IMR-90 (cell line): ENCODE data around the gene PPP1R12B. TPM values are rescaled to one million over a fixed set of nuclear protein-coding genes. Genes with fewer than 3 reads are reported as not detected.

Experiments
- ATAC-seq: fragments of 200-7000 bp; cut with Tn5 transposase; 2 replicates; pipeline ENCODE4 v1.9.1; 2020; ENCODE audit warnings: low read depth, mild to moderate bottlenecking, moderate library complexity
- BruUV-seq: library from RNA; stranded (reverse); fragments of 400-500 nt; replicated peaks from 2 replicates; lab custom pipeline; 2021; lab: Mats Ljungman, UMichigan
- CTCF ChIA-PET: fragments of 300-600 bp; formaldehyde crosslinking; extraction: SDS; loops from one replicate; lab custom pipeline; 2021; ENCODE audit warnings: antibody characterized with exemption; lab: Yijun Ruan, JAX
- POLR2A ChIA-PET: fragments of 300-600 bp; sonication (Branson Sonifier 250); formaldehyde crosslinking; loops from one replicate; lab custom pipeline; 2022; ENCODE audit warnings: antibody characterized with exemption; ENCODE audit not compliant: unreplicated experiment; lab: Charles Lee
- DNase-seq: peaks from one replicate; pipeline ENCODE4 v3.0.0; 2013
- H2AFZ ChIP-seq: replicated peaks from 2 replicates; pipeline ENCODE3; 2013; ENCODE audit warnings: low read length, mild to moderate bottlenecking; ENCODE audit not compliant: poor library complexity
- H2AK5ac ChIP-seq: 2 replicates; pipeline ENCODE4 v1.6.1; 2013; ENCODE audit warnings: low read depth, low read length, inconsistent platforms
- H2AK9ac ChIP-seq: replicated peaks from 2 replicates; pipeline ENCODE3; 2013; ENCODE audit warnings: mild to moderate bottlenecking, low read depth, low read length, moderate library complexity; ENCODE audit not compliant: poor library complexity
- H2BK120ac ChIP-seq: 2 replicates; pipeline ENCODE4 v1.6.1; 2013; ENCODE audit warnings: low read depth, low read length, inconsistent platforms
- H2BK15ac ChIP-seq: 3 replicates; pipeline ENCODE4 v1.6.1; 2013; ENCODE audit warnings: low read depth, low read length, inconsistent platforms
- H2BK20ac ChIP-seq: 2 replicates; pipeline ENCODE4 v1.6.1; 2013; ENCODE audit warnings: low read depth, mild to moderate bottlenecking, inconsistent platforms, low read length, moderate library complexity
- H2BK5ac ChIP-seq: 2 replicates; pipeline ENCODE4 v1.6.1; 2013; ENCODE audit warnings: mild to moderate bottlenecking, low read depth, low read length, inconsistent platforms; ENCODE audit not compliant: poor library complexity, severe bottlenecking
- H3K14ac ChIP-seq: replicated peaks from 2 replicates; pipeline ENCODE4 v1.6.1; 2013; ENCODE audit warnings: low read depth, low read length, inconsistent platforms
- H3K18ac ChIP-seq: 2 replicates; pipeline ENCODE4 v1.6.1; 2013; ENCODE audit warnings: low read depth, low read length, control low read depth
- H3K23ac ChIP-seq: 2 replicates; pipeline ENCODE4 v1.6.1; 2013; ENCODE audit warnings: low read depth, low read length, inconsistent platforms
- H3K27ac ChIP-seq: 2 replicates; pipeline ENCODE4 v1.5.1; 2013; ENCODE audit warnings: mild to moderate bottlenecking, control low read depth, low read length; ENCODE audit not compliant: insufficient read depth
- H3K27me3 ChIP-seq: 2 replicates; pipeline ENCODE4 v1.6.1; 2013; ENCODE audit warnings: low read length; ENCODE audit not compliant: control insufficient read depth, insufficient read depth
- H3K36me3 ChIP-seq: 2 replicates; pipeline ENCODE4 v1.6.1; 2013; ENCODE audit warnings: low read length, mixed read lengths; ENCODE audit not compliant: control insufficient read depth, insufficient read depth
- H3K4ac ChIP-seq: 2 replicates; pipeline ENCODE4 v1.6.1; 2013; ENCODE audit warnings: low read depth, low read length, inconsistent platforms
- H3K4me1 ChIP-seq: 2 replicates; pipeline ENCODE4 v1.6.1; 2013; ENCODE audit warnings: low read length, mixed read lengths; ENCODE audit not compliant: control insufficient read depth, insufficient read depth
- H3K4me2 ChIP-seq: 2 replicates; pipeline ENCODE4 v1.6.1; 2013; ENCODE audit warnings: low read depth, mild to moderate bottlenecking, control low read depth, low read length, moderate library complexity
- H3K4me3 ChIP-seq: 2 replicates; pipeline ENCODE4 v1.5.1; 2013; ENCODE audit warnings: low read depth, mild to moderate bottlenecking, control low read depth, low read length, moderate library complexity; ENCODE audit not compliant: insufficient read depth
- H3K56ac ChIP-seq: 2 replicates; pipeline ENCODE4 v1.6.1; 2013; ENCODE audit warnings: low read length, inconsistent platforms; ENCODE audit not compliant: insufficient read depth; ENCODE audit errors: extremely low read depth
- H3K79me1 ChIP-seq, 2 experiments: 2 replicates each; pipeline ENCODE4 v1.6.1; 2013; ENCODE audit warnings: low read length in 2 of 2, inconsistent platforms in 1 of 2, low read depth in 1 of 2
- H3K9ac ChIP-seq: 2 replicates; pipeline ENCODE4 v1.6.1; 2013; ENCODE audit warnings: low read depth, low read length, control low read depth
- H3K9me1 ChIP-seq: 2 replicates; pipeline ENCODE4 v1.6.1; 2013; ENCODE audit warnings: low read length, inconsistent platforms; ENCODE audit not compliant: insufficient read depth
- H3K9me3 ChIP-seq: 2 replicates; pipeline ENCODE4 v1.6.1; 2013; ENCODE audit warnings: low read length; ENCODE audit not compliant: control insufficient read depth, insufficient read depth
- H4K20me1 ChIP-seq: 2 replicates; pipeline ENCODE4 v1.6.1; 2013; ENCODE audit warnings: low read length, inconsistent platforms; ENCODE audit not compliant: insufficient read depth
- H4K5ac ChIP-seq: 2 replicates; pipeline ENCODE4 v1.6.1; 2013; ENCODE audit warnings: mild to moderate bottlenecking, low read depth, low read length, control low read depth
- H4K8ac ChIP-seq, 2 experiments: 2 replicates each; pipeline ENCODE4 v1.6.1; 2013; ENCODE audit warnings: low read depth in 2 of 2, low read length in 2 of 2, control low read depth in 1 of 2, inconsistent platforms in 1 of 2
- H4K91ac ChIP-seq: 2 replicates; pipeline ENCODE4 v1.6.1; 2013; ENCODE audit warnings: low read depth, low read length, inconsistent platforms; ENCODE audit not compliant: insufficient read depth
- BHLHE40 ChIP-seq: fragments of 150-350 bp; IDR thresholded peaks from 2 replicates; pipeline ENCODE4 v1.6.1; 2016; ENCODE audit warnings: mild to moderate bottlenecking, low read depth, low read length
- MAFK ChIP-seq: IDR thresholded peaks from 2 replicates; pipeline ENCODE4 v1.6.1; 2012; ENCODE audit warnings: low read depth, low read length, improper control_type of control experiment
- RAD21 ChIP-seq: IDR thresholded peaks from 2 replicates; pipeline ENCODE4 v1.6.1; 2012; ENCODE audit warnings: low read length, improper control_type of control experiment
- WGBS, 2 experiments: methylation state at CpG; one replicate each; pipeline versions ENCODE4 v1.1.5 to v1.1.7; 2013; ENCODE audit warnings: missing lambda C conversion rate in 2 of 2; ENCODE audit not compliant: insufficient read length in 1 of 2; ENCODE audit errors: extremely low coverage in 2 of 2; 5-methylcytosine and 5-hydroxymethylcytosine counted together
- dilution Hi-C: fragments of 300-500 bp; cut with HindIII; formaldehyde crosslinking; loops from one replicate; pipeline ENCODE4 v1.14.3; 2018; ENCODE audit warnings: low sequenced_read_pairs; ENCODE audit not compliant: unreplicated experiment
- in situ Hi-C: fragments of 300-500 bp; cut with MboI; formaldehyde crosslinking; loops from 3 replicates; pipeline ENCODE4 v1.14.3; 2019; ENCODE audit warnings: low sequenced_read_pairs, inconsistent platforms, mixed read lengths
- intact Hi-C: fragments of 100-400 bp; cut with micrococcal nuclease; formaldehyde crosslinking; loops from 2 replicates; pipeline ENCODE4 v1.10.0; 2022
- polyA plus RNA-seq, 3 experiments: library from polyadenylated mRNA; depleted of rRNA; stranded (reverse); fragments of >200 nt; gene quantifications; 2 replicates each; pipeline ENCODE4 v1.2.3, GENCODE V29; 2012; ENCODE audit warnings: low replicate concordance in 1 of 3
- total RNA-seq: library from RNA; depleted of rRNA; stranded (reverse); fragments of >200 nt; gene quantifications from 2 replicates; pipeline ENCODE4 v1.2.3, GENCODE V29; 2012

The PPP1R12B gene
- total and polyA plus RNA-seq, 2 of the 4 experiments (the other 2 are of a cell fraction) = 8.5 to 12.0 TPM

- in situ Hi-C loops (loop anchor here (10.0 kb wide), 1 partner anchor 267 kb away; no protein-coding TSS in a partner anchor), dilution Hi-C loops (no loop called here), intact Hi-C loops (loop anchor here (5.0 kb wide), 1 partner anchor 109 kb away; no protein-coding TSS in a partner anchor)
- ChIA-PET POLR2A (no interaction called here), CTCF (no interaction called here)
- Histone ChIP-seq H3K56ac (no peak overlapping the region), H3K4me1 (no peaks in the 10 kb centered on the region), H2BK15ac (no peak overlapping the region), H2BK120ac (no peak overlapping the region), H4K20me1 (peaks cover 3% of the 10 kb centered on the region), H3K14ac (no peak overlapping the region), H4K8ac (no peak overlapping the region), H3K27me3 (no peaks in the 10 kb centered on the region), H3K9me3 (no peaks in the 10 kb centered on the region), H3K4ac (no peak overlapping the region), H3K9ac (no peak overlapping the region), H2BK20ac (no peak overlapping the region), H3K4me2 (no peak overlapping the region), H4K91ac (no peak overlapping the region), H3K18ac (no peak overlapping the region), H3K23ac (no peak overlapping the region), H3K9me1 (no peaks in the 10 kb centered on the region), H3K4me3 (no peak overlapping the region), H2BK5ac (no peak overlapping the region), H3K36me3 (no peaks in the 10 kb centered on the region), H2AK9ac (no peak overlapping the region), H2AFZ (peak overlapping the region; percentile 99), H4K5ac (no peak overlapping the region), H3K79me1 (peaks cover 5 to 27% of the 10 kb centered on the region in 2 experiments), H2AK5ac (no peak overlapping the region), H3K27ac (no peak overlapping the region)
- BruUV-seq = no TSS peak
- WGBS, 2 experiments = 0% methylated on average over 1 of the region's 6 CpGs; no CpG with 5 or more reads in 1 of the 2 experiments
- ATAC-seq = no peak
- DNase-seq = no peak
- TF ChIP-seq MAFK = no peak
- TF ChIP-seq BHLHE40 = no peak
- no peak for TF ChIP-seq RAD21
These were observed 442 bp upstream of the PPP1R12B start for GRCh38 chr1:202348005-202348508.
